OCI-LY1 (cell line): ENCODE measurements around the gene HMCN2.

Experiments
- H2AFZ ChIP-seq: fragments of 200-600 bp; sonication (generic), shearing (Covaris generic); 2 replicates; pipeline ENCODE4 v1.6.0; 2014; ENCODE audit warnings: antibody characterized with exemption, mild to moderate bottlenecking, low read length
- H3F3A ChIP-seq: fragments of 200-600 bp; sonication (generic), shearing (Covaris generic); 2 replicates; pipeline ENCODE4 v1.6.0; 2014; ENCODE audit warnings: mild to moderate bottlenecking, antibody characterized with exemption, low read length, moderate library complexity; ENCODE audit not compliant: insufficient read depth
- H3K27ac ChIP-seq: fragments of 200-600 bp; sonication (generic); 2 replicates; pipeline ENCODE4 v1.5.1; 2014; ENCODE audit warnings: low read length, mixed run types, mild to moderate bottlenecking, low read depth; ENCODE audit not compliant: poor library complexity, severe bottlenecking
- H3K27me3 ChIP-seq: fragments of 200-600 bp; sonication (generic); 2 replicates; pipeline ENCODE4 v1.6.0; 2014; ENCODE audit warnings: antibody characterized with exemption, mild to moderate bottlenecking, low read length, moderate library complexity; ENCODE audit not compliant: insufficient read depth
- H3K36me3 ChIP-seq: fragments of 200-600 bp; sonication (generic); 2 replicates; pipeline ENCODE4 v1.6.1; 2014; ENCODE audit warnings: mild to moderate bottlenecking, antibody characterized with exemption, low read length, moderate library complexity, mixed read lengths; ENCODE audit not compliant: insufficient read depth
- H3K4me1 ChIP-seq: fragments of 200-600 bp; sonication (generic); 2 replicates; pipeline ENCODE4 v1.5.1; 2014; ENCODE audit warnings: mild to moderate bottlenecking, low read length, moderate library complexity; ENCODE audit not compliant: insufficient read depth, severe bottlenecking
- H3K4me2 ChIP-seq: fragments of 200-600 bp; sonication (generic), shearing (Covaris generic); 2 replicates; pipeline ENCODE4 v1.6.1; 2014; ENCODE audit warnings: low read length
- H3K4me3 ChIP-seq: fragments of 200-600 bp; sonication (generic); 2 replicates; pipeline ENCODE4 v1.5.1; 2014; ENCODE audit warnings: low read length, low read depth, mild to moderate bottlenecking, mixed read lengths; ENCODE audit not compliant: poor library complexity, severe bottlenecking
- H3K79me2 ChIP-seq: fragments of 200-600 bp; shearing (Covaris generic); 2 replicates; pipeline ENCODE4 v1.6.1; 2016; ENCODE audit warnings: mixed run types, low read length, mixed read lengths; ENCODE audit not compliant: insufficient read depth
- H3K9ac ChIP-seq: fragments of 200-600 bp; sonication (generic), shearing (Covaris generic); 2 replicates; pipeline ENCODE4 v1.6.1; 2014; ENCODE audit warnings: mild to moderate bottlenecking, low read length, mixed read lengths
- H3K9me2 ChIP-seq: fragments of 200-600 bp; sonication (generic), shearing (Covaris generic); 2 replicates; pipeline ENCODE4 v1.6.1; 2014; ENCODE audit warnings: low read depth, mild to moderate bottlenecking, low read length, mixed read lengths
- H3K9me3 ChIP-seq: fragments of 200-600 bp; shearing (Covaris generic); 2 replicates; pipeline ENCODE4 v1.6.1; 2014; ENCODE audit warnings: low read length, mixed read lengths
- H4K20me1 ChIP-seq: fragments of 200-600 bp; sonication (generic), shearing (Covaris generic); 2 replicates; pipeline ENCODE4 v1.6.0; 2016; ENCODE audit warnings: mild to moderate bottlenecking, low read length; ENCODE audit not compliant: insufficient read depth
- CTCF ChIP-seq: fragments of 200-600 bp; sonication (generic), shearing (Covaris generic); IDR thresholded peaks from 2 replicates; pipeline ENCODE4 v1.5.1; 2017; ENCODE audit warnings: mild to moderate bottlenecking, antibody characterized with exemption, low read length, moderate library complexity, mixed read lengths
- EZH2 ChIP-seq: fragments of 200-600 bp; sonication (generic), shearing (Covaris generic); IDR thresholded peaks from 2 replicates; pipeline ENCODE4 v1.8.0; 2017; ENCODE audit warnings: borderline replicate concordance, mixed run types, mild to moderate bottlenecking, antibody characterized with exemption, low read length, moderate library complexity, mixed read lengths

Gene HMCN2

DNA sequence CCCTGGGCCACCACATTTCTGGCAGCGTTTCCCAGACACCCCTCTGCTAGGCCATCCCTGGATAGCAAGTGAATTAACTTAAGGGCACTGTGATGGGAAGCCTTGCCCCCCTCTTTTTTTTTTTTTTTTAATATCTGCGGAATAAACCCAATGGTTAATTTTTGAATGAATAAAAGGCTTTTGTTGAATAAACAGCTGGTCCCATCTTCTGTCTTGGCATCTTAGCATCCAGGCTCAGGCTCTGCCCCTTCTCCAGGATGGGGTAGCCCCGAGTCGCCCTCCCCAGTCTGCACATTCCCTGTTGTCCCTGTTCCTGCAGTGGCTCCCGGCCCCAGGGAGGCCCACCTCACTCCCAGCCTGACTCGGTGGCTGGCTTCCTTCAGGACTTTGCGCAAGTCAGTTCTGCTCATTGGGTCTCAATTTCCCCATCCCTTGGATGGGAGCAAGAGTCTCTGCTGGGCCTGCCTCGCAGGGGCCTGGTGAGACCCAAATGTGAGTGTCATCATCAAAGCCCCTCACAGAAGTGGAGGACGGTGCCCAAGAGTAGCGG is 29.0 kb upstream of the HMCN2 start:
- TF ChIP-seq EZH2 (no peak), CTCF (no peak)
- no peak overlapping the region for H3K27ac ChIP-seq
- no peaks in the 10 kb centered on the region for H4K20me1 ChIP-seq
- H3K9me3 ChIP-seq = no peaks in the 10 kb centered on the region
- H2AFZ ChIP-seq = no peak overlapping the region
- H3K4me3 ChIP-seq = no peak overlapping the region
- H3K27me3 ChIP-seq = no peaks in the 10 kb centered on the region
- H3K9ac ChIP-seq = no peak overlapping the region
- H3K79me2 ChIP-seq = no peaks in the 10 kb centered on the region
- H3K9me2 ChIP-seq = no peaks in the 10 kb centered on the region
- no peaks in the 10 kb centered on the region for H3K36me3 ChIP-seq
- H3K4me2 ChIP-seq = no peak overlapping the region; the same call in 1 of the 2 replicates
- peaks cover 39% of the 10 kb centered on the region for H3K4me1 ChIP-seq
- H3F3A ChIP-seq = no peaks in the 10 kb centered on the region

GRCh38 chr9:130237076-130237475 is 28.5 kb upstream of the HMCN2 start:
- Histone ChIP-seq H3K36me3 (no peaks in the 10 kb centered on the region), H3K27me3 (no peaks in the 10 kb centered on the region)

DNA sequence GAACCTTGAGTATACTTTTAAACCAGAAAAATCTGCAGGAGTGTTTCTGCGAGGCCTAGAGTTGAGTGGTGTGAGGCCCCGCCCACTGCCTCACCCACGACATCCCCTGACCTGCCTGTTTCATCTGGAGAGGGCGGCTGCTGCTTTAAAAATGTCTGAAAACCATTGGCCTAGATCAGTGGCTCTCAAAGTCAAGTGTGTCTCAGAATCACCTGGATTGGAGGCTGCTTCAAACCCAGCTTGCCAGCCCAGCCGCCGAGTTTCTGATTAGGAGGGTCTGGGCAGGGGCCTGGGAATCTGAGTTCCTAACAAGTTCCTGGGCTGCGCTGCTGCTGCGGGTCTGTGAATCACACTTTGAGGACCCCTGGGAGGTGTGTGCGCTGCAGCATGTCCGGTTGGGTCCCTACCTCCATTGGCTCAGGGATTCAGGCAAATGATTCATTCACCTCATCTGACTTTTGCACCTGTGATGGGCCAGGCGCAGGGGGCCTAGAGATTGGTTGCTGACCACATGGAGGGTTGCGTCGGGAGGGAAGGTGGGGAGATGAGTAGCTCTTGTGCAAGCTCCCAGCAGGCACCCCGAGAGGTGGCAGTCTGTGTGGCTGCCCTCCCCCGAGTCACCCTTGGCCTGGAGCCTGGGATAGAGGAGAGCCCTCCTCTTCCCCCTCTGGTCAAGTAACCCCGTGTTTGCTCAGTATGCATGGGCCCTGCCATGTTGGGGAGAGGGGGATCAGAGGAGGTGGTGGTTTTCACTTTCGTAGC is 27.6 kb upstream of the HMCN2 start:
- H3K79me2 ChIP-seq = no peaks in the 10 kb centered on the region
- H4K20me1 ChIP-seq = no peaks in the 10 kb centered on the region
- H3K27me3 ChIP-seq = no peaks in the 10 kb centered on the region
- H3K36me3 ChIP-seq = no peaks in the 10 kb centered on the region
- peak overlapping the region; percentile 62 for H3K27ac ChIP-seq
- no peaks in the 10 kb centered on the region for H3K9me2 ChIP-seq
- TF ChIP-seq EZH2 (no peak), CTCF (no peak)
- H3F3A ChIP-seq = no peaks in the 10 kb centered on the region
- H3K9ac ChIP-seq = no peak overlapping the region
- no peak overlapping the region for H3K4me3 ChIP-seq
- H3K4me2 ChIP-seq = no peak overlapping the region
- no peaks in the 10 kb centered on the region for H3K9me3 ChIP-seq
- H2AFZ ChIP-seq = no peak overlapping the region
- peaks cover 39% of the 10 kb centered on the region for H3K4me1 ChIP-seq

More at GRCh38 chr9:130237076-130237475, 28.5 kb upstream of the HMCN2 start:
- H3K27ac ChIP-seq = no peak overlapping the region
- H3K9me2 ChIP-seq = no peaks in the 10 kb centered on the region
- H3K79me2 ChIP-seq = no peaks in the 10 kb centered on the region
- H3K9ac ChIP-seq = no peak overlapping the region
- H4K20me1 ChIP-seq = no peaks in the 10 kb centered on the region
- no peak overlapping the region for H3K4me2 ChIP-seq
- no peak overlapping the region for H2AFZ ChIP-seq
- no peaks in the 10 kb centered on the region for H3F3A ChIP-seq
- H3K4me1 ChIP-seq = peaks cover 39% of the 10 kb centered on the region
- H3K9me3 ChIP-seq = no peaks in the 10 kb centered on the region
- TF ChIP-seq EZH2 = no peak
- no peak overlapping the region for H3K4me3 ChIP-seq

DNA sequence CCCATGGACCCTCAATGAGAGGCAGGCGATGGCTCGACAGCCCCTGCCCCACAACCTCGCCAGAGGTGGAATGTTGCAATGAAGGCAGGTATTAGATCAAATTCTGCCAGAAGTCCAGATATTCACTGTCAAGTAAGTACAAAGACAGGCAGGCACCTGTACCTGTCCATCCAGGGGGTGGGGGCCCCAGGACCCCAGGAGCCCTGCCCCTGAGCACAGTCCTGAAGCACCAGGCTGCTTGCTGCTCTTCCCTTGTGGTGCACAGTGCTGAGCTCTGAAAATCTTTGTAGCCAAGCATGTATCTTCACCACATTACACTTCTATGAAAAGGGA is 26.2 kb upstream of the HMCN2 start:
- peak overlapping the region; percentile 3; the same call in 1 of the 2 replicates for H3K4me2 ChIP-seq

More for the DNA sequence above, 26.2 kb upstream of the HMCN2 start:
- no peak overlapping the region for H2AFZ ChIP-seq
- peak overlapping the region; percentile 62 for H3K27ac ChIP-seq
- no peaks in the 10 kb centered on the region for H3K9me2 ChIP-seq
- H3K79me2 ChIP-seq = no peaks in the 10 kb centered on the region
- H3K4me1 ChIP-seq = peaks cover 39% of the 10 kb centered on the region
- H3K36me3 ChIP-seq = no peaks in the 10 kb centered on the region
- no peaks in the 10 kb centered on the region for H3K9me3 ChIP-seq
- no peaks in the 10 kb centered on the region for H3K27me3 ChIP-seq
- H3K4me3 ChIP-seq = no peak overlapping the region
- H3K9ac ChIP-seq = no peak overlapping the region
- TF ChIP-seq CTCF (no peak), EZH2 (no peak)
- no peaks in the 10 kb centered on the region for H3F3A ChIP-seq
- H4K20me1 ChIP-seq = no peaks in the 10 kb centered on the region
